Astrocyte (in vitro differentiated cells and primary cell): ENCODE data around the gene ABCF1.

Experiments used
- CTCF ChIP-seq: IDR thresholded peaks from 2 replicates; pipeline ENCODE4 v1.5.1; 2011; ENCODE audit warnings: low read depth, mild to moderate bottlenecking, inconsistent platforms, low read length, moderate library complexity; ENCODE audit not compliant: insufficient read depth
- EZH2 ChIP-seq: IDR thresholded peaks from 2 replicates; pipeline ENCODE4 v1.6.1; 2012; ENCODE audit warnings: mild to moderate bottlenecking, low read length, inconsistent platforms; ENCODE audit not compliant: insufficient read depth

DNA sequence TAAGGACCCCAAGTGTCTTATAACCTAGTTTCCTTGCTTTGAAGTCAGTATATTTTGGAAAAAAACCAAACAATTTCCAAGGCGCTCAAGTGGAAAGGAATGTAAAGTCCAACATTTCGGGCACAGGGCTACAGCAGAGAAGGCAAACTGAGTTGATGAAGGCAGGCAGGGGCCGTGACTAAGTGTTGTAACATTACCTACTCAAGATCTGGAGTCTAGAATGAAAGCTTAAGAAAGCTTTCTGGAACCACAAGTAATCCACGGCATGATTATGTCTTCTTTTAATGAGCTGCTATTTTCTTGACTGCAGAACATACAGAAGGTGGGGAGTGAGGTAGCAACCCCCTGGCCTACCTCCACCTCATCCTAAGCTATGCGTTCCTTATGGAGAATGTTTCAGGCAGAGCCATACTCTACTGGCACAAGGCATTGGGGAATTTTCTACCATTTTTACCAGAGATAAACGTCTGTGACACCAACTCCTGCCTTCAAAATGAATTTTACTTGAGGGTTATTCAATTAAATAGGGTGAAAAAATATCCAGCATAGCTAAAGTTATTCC lies 41.5 kb downstream of the ABCF1 start:
- TF ChIP-seq CTCF (no peak), EZH2 (no peak)
